Measurements from ENCODE around the gene PISD.
"Not testable (repeated sequence)": the region's sequence is repeated elsewhere in the genome, so short reads cannot be mapped to it uniquely, and the experiment has no call there.

The PISD gene

GRCh38 chr22:31661851-31662667, at the start of gene PISD:
Gene PISD (minus strand): TSS chr22:31662215. CDS start chr22:31662208, 7 bp downstream.
- DNase-seq = peak; percentile 85 to 94 (median 92)

- DNase-seq = not testable (repeated sequence)
Observed at GRCh38 chr22:31711226-31711625, 49.2 kb upstream of the PISD start.

- no peak for DNase-seq
Observed at GRCh38 chr22:31707519-31707918, 45.5 kb upstream of the PISD start.

GRCh38 chr22:31695423-31695822, 33.4 kb upstream of the PISD start:
- DNase-seq = no peak

DNA sequence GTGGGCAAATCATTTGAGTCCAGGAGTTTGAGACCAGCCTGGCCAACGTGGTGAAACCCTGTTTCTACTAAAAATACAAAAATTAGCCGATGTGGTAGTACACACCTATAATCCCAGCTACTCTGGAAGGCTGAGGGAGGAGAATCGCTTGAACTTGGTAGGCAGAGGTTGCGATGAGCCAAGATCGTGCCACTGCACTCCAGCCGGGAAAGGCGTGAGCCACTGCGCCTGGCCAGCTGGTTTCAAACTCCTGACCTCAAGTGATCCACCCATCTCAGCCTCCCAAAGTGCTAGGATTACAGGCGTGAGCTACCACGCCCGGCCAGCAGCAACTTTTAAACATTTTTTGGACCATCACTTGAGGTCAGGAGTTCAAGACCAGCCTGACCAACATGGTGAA, 32.0 kb upstream of the PISD start:
- not testable (repeated sequence) for DNase-seq

DNA sequence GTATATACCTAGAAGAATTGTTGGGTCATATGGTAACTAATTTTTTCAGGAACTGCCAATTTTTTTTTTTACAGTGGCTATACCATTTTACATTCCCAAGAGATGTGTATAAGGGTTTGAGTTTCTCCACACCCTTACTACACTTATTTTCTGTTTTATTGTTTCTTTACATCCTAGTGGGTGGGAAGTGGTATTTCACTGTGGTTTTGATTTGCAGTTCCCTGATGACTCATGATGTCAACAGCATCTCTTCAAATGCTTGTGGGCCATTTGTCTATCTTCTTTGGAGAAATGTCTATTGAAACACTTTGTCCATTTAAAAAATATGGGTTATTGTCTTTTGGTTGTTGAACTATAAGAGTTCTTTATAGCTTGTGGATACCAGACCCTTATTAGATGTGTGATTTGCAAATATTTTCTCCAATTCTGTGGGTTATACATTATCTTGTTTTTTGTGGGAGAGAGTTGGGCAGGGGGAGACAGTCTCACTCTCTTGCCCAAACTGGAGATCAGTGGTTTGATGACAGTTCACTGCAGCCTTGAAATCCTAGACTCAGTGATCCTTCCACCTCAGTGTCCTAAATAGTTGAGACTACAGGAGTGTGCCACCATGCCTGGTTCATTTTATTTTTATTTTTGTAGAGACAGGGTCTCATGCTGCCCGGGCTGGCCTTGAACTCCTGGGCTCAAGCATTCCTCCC, 30.3 kb upstream of the PISD start:
- no peak for DNase-seq

- DNase-seq = no peak
Observed at GRCh38 chr22:31691408-31691807, 29.4 kb upstream of the PISD start.

DNA sequence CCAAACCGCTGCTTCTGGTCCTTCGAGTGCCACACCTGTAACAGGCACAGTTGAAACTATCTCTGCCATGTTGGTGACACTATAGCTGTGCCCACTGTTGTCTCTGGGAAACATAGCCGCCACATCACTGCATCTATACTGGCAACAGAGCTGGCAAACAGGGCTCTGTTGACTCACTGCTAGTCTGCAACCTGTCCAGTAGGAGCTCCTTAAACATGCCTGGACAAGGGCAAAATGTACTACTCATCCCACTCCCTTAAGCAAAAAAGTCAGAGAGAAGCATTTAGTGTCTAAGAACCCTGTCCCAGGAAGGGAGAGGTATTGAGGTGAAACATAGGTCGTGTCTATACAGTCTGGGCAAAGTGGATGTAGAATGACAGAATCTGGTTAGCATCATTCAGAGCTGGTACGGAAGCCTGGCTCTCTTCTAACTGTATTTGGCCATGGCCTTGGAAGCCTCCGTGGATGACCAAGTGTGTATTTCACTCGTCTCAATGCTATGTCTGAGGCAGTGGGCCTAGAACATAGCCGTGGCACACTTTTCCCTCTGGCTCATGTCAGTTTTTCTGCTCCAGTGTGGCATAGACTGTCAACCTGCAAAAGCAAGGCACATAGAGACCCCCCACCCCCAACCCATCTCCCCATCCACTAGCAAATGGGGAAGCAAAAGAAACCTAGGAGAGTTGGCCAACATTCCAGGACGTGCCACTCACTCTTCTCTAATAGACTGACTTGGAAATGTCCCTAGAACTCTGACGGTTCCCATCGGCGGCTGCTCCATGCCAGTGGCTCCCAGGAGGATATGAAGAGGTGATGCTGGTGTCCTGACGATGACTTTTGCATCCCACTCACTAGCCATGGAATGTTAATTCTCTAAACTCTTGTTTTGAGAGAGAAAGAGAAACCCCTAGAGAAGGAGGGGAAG, 21.4 kb upstream of the PISD start:
- DNase-seq = no peak

DNA sequence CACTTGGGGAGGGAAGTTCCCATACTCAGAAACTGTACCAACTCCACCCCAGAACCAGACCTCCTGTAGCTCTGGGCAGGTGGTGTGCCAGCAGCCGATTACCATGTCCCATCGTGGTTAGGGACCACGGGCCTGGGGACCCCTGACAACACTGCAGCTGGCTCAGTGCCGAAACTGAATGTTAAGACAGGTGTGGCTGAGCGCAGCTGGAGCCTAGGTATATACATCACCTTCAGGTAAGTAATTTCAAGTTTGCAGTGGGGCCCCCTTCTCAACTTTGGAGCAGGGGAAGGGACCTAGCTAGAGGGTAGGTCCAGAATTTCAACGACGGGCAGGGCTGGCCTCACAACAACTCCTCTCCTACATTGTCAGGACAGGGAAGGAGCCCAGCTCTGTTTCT, 20.7 kb upstream of the PISD start:
- DNase-seq = no peak

DNA sequence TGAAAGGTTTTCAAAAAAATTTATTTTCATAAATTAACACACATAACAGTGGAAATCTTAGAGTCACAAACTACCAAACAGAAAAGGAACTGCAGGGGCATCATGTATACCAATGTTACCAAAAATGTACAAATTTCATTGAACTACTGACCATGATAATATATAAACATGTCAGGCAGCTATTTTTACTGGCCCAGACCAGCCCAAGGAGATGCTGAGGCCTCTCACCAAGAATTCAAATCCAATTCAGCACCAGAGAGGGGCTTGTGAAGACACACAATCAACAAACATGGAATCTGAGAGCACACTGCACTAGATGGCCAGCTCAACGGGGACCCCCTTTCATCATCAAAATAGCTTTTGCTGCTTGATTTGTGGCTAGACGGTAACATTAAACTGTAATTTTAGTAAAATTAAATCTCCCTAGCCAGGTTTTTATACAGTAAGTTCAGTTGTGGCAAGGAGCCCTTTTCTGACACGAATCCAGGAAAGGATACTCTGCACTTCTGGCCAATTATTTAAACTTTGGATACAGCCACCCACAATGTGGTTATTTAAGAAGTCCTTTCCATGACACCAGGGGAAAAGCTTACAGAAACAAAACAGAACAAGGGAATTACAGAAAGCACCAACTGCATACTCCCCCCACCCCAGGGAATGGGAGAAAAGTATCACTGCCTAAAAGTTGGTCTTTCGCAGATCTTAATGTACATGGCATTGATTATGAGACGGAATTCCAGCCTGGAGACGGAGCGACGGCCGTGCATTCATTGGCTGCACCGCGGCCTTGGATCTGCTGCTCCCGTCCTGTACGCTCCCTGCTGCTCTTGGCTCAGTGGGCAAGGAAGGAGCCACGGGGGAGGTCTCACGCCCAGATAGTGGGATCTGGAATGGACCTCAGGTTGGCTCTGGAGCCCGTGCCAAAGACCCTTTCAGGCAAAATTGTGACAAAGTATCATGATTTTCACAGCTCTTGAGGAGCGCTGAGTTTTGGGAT, 19.6 kb upstream of the PISD start:
- DNase-seq = no peak

GRCh38 chr22:31680861-31681341, 18.9 kb upstream of the PISD start:
- DNase-seq = no peak

DNA sequence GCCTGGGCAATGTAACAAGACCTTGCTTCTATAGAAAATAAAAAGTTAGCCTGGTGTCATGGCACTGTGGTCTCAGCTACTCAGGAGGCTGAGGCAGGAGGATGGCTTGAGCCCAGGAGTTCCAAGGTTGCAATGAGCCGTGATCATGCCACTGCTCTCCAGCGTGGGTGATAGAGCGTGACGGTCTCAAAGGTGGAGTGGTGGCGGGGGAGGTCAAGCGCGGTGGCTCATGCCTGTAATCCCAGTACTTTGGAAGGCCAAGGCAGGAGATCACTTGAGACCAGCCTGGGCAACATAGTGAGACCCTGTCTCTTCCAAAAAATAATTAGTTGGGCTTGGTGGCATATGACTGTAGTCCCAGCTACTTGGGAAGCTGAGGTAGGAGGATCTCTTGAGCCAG, 16.7 kb upstream of the PISD start:
- DNase-seq = no peak

DNA sequence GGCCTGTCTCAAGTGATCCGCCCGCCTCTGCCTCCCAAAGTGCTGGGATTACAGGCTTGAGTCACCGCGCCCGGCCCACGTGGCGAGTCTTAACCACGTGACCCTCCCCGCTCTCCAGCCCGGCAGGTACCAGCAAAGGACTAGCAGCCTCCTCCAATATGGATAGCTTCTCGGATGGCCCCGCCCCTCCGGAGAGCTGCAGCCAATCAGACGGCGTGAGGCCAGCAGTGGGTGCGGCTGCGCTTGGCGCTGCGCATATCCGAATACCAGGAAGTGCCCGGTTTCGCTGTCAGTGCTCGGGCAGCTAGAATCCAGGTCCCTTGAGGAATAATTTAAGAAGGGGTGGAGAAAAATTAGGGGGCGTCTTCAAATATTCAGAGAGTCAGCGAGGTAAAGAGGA, 14.7 kb upstream of the PISD start:
- peak; percentile 64 to 87 (median 70) for DNase-seq

DNA sequence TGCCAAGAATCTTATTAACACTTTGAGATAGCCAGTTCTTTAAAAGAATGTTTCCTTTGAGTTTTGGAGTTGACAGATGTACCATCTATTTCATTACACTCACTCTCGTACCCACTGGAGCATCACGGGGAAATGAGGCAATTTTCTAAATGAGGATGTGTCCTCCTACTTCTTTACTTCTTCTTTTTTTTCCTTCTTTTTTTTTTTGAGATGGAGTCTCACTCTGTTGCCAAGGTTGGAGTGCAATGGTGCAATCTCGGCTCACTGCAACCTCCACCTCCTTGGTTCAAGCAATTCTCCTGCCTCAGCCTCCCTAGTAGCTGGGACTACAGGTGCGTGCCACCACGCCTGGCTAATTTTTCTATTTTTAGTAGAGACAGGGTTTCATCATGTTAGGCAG, 12.2 kb upstream of the PISD start:
- not testable (repeated sequence) for DNase-seq

- DNase-seq = not testable (repeated sequence)
Observed at GRCh38 chr22:31668849-31669248, 6.8 kb upstream of the PISD start.

GRCh38 chr22:31662668-31663037, 638 bp upstream of the PISD start:
- DNase-seq = no peak

DNA sequence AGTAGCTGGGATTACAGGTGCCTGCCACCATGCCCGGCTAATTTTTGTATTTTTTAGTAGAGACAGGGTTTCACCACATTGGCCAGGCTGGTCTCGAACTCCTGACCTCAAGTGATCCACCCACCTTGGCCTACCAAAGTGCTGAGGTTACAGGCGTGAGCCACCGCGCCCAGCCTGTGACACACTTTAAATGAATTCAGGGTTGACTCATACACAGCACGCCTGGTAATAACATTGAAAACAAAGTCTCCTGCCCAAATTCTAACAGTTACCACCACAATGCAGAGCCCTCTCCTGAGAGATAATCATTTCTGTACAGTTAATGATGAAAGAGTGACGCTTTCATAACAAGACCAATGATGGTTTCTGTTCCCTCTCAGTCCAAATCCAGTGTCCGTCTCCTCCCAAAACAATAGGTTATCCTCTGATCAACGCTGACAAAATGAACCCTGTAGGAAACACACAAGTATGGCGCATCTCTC, 1.1 kb downstream of the PISD start:
- not testable (repeated sequence) for DNase-seq

GRCh38 chr22:31659246-31659645, 2.8 kb downstream of the PISD start:
- no peak for DNase-seq

DNA sequence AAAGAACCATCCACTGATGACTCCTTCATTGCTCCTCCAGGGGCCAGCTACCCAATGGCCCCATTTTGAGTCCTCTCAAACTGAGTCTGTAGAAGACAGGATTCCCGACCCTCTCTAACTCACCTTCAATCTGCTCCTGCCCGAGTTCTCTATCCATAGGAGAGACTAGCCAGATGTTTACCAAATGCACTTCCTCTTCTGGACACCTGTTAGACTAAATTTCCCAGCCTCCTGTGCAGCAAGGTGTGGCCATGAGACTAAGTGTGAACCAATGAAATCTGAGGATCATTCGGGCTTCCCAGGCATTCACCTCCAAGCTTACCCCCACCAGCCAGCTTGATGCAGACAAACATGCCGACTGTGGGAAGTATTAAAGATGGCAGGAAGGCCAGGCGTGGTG, 7.6 kb downstream of the PISD start:
- DNase-seq = no peak

- DNase-seq = no peak
Observed at GRCh38 chr22:31653944-31654343, 8.1 kb downstream of the PISD start.

- DNase-seq = no peak
Observed at GRCh38 chr22:31652911-31653684, 8.9 kb downstream of the PISD start.
